Central memory CD4-positive, alpha-beta T cell (primary cell): ENCODE measurements around the gene ZNRF1.
"Not testable (repeated sequence)": the region's sequence is repeated elsewhere in the genome, so short reads cannot be mapped to it uniquely, and the experiment has no call there.

Experiments
- DNase-seq: peaks from one replicate; pipeline ENCODE4 v3.0.0; 2022

Gene ZNRF1

DNA sequence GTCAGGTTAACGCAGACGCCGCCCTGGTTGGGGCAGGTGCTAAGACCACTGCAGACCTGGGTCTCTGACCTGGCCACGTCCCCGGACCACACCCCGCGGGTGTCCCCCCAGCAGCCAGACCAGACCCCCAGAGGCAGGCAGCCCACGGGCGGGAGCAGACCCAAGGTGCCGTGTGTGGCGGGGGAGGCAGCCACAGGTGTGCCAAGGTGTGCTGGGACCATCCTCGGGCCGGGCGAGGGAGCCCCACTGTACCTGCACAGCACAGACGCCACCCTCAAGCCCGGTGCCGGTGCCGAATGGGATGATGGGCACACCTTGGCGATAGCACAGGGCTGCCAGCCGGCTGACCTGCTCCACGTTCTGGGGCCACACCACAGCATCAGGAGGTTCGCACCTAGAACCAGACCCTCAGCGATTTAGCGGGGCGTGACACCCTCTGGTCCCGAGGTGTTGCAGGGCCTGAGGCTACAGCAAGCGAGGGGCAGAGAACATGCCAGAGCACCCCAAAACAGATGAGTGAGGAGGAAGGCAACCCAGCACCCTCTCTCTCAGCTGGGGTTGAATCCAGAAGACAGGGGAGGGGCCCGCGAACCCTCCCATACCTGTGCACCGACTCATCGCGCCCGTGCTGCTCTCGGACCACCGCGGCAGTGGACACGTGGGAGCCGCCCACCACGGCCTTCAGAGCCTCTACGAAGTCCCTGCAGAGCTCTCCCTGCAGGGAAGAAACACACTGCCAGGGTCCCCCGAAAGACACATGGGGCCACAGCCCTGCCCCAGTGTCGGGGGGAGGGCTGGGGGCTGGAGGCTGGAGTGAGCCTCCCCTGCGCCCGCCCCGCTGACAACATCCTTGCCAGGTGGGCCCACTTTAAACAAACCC lies 116.4 kb downstream of the ZNRF1 start:
- DNase-seq = no peak

DNA sequence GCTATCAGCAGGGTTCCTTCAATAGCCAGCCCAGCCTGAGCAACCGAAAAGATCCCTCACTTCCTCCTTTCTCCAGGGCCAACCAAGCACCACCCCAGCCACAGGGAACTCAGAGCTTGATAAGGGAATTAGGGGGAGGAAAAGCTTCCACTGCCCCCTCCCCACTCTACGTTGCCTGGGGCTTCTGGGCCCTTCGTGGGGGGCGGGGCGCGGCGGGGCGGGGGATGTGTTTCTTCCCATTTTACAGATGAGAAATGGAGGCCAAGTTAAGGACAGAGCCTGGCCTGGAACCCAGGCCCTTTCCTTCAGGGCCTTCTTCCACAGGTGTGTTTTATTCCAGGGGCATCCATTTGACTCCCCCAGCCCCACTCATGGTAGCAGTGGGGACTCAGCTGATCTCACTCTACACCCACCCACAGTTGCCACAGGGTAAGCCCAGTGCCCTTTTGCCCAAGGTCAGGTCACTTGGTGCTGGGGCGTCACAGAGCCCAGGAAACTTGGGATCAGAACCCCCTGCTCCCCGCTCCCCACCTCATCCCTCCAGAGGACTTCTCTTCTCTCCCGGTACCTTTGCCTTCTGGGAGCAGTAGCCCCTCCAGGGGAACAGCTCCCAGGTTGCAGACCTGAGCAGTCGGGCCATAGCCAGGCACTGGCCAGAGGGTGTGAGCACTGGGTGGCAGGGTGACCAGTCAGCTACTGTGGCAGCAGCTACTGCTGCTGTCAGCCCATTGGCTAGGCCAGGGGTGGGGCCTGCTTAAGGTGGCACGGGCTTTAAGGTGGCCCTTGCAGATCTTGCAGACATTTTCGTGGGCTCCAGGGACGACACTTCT lies 117.5 kb downstream of the ZNRF1 start, which contains the start of gene LDHD:
Gene LDHD, minus strand, starts transcription at position 700 of the 830 bp plus-strand sequence. Its CDS starts 60 bp downstream, at position 640.
- no peak for DNase-seq

DNA sequence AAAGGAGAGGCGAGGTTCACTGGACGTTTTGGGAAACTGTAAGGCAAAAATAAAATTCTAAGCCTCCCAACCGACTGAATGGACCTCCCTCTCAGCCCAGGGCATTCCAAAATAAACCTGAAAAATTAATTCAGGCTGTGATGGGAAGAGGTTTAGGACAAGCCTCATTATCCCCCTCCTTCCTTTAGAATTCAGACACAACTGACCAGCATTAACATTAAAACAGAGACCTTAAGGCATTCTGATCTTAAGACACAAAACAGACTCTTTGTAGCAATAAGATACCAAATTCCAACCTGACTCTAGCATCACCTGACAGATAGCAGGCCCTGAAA lies 118.1 kb downstream of the ZNRF1 start:
- no peak for DNase-seq

DNA sequence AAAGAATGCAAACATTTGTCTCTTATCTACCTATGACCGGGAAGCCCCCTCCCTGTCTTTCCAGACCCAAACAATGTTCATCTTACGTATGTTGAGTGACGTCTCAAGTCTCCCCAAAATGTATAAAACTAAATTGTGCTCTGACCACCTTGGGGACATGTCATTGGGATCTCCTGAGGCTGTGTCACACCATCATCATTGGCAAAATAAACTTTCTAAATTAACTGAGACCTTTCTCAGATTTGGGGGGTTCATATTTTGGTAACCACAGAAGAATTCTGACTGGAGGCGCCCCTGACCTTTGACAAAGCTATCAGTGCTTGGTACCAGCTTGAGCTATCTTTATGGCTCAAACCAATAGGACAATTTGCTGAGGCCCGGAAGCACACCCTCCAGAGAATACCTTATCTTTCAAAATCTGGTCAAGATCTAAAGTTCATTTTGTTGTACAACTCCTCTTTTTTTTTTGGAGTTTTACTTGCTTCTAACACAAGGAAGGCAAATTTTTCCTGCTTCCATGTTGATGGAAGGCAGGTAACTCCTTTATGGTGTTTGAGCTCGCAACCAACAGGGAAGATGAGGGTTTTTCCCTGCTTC lies 120.2 kb downstream of the ZNRF1 start:
- DNase-seq = no peak

DNA sequence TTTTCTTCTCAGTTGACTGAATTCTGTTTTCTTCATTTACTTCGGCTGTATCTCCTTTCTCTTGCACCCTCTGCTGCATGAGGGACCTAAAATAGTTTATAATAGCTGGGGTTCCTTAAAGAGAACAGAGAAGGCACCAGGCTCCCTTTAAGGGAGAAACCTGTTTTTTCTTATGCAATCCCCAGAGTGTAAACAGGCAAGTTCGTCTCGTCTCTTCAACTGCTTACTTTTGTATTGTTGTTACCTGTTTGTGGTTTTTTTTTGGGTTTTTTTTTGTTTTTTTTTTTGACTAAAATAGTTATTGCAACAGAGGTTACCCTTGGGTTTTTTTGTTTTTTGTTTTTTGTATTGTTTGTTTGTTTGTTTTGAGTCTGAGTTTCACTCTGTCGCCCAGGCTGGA lies 121.4 kb downstream of the ZNRF1 start:
- DNase-seq = no peak

DNA sequence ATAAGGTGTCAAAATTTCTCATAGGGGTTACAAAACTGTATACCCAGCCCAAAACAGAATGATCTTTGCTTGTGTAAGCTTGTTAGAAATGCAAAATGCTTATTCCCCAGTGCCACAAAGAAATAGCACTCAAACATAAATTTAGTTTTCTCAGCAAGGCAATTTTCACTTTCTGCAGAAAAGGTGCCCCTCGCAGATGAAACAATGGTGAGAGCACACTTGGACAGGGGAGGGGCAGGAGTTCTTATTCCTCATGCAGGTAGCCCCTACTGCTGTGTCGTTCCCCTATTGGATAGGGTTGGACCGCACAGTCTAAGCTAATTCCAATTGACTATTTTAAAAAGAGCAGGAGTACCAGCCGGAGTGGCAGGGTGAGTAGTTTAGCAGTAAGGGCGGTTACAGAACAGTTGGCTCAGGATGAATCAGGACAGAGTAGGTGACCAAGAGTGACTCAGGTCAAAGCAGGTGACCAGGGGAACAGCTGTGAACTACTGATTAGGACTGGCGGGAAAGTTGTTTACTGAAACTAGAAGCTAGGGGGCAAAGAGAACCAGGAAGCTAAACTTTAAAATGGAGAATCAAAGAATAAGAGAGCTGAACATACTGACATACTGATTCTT lies 123.2 kb downstream of the ZNRF1 start:
- DNase-seq = no peak

DNA sequence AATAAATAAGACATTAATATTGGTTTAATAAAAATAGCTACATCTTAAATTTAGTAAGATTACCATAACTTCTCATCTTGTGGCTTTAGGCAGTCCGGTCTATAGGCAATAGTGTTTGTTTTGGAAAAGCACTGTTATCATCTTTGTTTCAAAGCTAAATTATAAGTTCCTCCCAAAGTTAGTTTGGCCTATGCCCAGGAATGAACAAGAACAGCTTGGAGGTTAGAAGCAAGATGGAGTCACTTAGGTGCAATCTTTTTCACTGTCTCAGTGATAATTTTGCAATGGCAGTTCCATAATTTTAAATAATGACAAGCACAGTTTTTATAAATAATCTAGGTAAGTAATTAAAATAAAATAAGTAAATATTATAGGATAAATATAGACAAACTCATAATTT lies 123.8 kb downstream of the ZNRF1 start:
- DNase-seq = no peak

DNA sequence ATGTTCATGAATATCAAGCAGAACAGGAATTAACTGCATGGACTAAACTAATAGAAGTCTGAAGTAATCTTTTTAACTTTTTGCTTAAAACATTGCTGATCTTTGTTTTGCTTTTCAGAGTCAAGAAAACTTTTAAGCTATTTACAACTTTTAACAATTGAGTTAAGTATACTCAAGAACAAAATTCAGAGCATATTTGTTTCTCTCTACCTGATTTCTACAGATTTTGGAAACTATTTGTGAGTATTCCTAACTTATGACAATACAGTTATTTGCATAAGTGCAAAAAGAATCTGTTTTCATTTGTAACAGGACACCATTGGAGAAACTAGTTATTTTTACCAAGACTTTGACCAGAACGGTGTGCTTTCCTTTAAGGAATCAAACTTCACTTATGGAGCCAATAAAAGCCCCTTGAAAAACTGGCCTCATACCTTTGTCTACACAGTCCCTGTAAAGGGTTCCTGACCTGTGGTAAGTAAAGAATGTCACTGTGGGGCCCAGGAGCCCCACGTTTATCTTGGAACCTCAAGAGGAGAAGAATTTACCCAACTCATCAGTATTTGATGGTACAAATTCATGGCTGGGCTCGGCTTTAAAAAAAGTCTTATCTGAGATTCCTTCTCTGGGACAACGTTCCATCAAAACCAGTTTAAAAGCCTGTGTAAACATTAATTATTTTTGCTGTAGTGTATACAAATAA lies 129.0 kb downstream of the ZNRF1 start:
- DNase-seq = no peak

DNA sequence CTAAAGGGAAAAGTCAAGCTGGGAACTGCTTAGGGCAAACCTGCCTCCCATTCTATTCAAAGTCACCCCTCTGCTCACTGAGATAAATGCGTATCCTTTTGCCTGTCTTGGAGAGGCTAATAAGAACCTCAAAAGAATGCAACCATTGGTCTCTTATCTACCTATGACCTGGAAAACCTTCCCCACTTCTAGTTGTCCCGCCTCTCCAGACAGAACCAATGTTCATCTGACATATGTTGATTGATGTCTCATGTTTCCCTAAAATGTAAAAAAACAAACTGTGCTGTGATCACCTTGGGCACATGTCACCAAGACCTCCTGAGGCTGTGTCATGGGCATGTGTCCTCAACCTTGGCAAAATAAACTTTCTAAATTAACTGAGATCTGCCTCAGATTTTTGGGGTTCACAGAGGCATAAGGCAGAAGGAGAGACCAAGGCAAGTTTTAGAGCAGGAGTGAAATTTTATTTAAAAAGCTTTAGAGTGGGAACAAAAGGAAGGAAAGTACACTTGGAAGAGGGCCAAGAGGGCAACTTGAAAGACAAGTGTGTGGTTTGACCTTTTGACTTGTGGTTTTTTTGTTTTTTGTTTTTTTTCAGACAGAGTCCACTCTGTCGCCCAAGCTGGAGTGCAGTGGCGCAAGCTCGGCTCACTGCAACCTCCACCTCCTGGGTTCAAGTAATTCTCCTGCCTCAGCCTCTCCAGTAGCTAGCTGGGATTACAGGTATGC lies 130.8 kb downstream of the ZNRF1 start:
- DNase-seq = not testable (repeated sequence)

DNA sequence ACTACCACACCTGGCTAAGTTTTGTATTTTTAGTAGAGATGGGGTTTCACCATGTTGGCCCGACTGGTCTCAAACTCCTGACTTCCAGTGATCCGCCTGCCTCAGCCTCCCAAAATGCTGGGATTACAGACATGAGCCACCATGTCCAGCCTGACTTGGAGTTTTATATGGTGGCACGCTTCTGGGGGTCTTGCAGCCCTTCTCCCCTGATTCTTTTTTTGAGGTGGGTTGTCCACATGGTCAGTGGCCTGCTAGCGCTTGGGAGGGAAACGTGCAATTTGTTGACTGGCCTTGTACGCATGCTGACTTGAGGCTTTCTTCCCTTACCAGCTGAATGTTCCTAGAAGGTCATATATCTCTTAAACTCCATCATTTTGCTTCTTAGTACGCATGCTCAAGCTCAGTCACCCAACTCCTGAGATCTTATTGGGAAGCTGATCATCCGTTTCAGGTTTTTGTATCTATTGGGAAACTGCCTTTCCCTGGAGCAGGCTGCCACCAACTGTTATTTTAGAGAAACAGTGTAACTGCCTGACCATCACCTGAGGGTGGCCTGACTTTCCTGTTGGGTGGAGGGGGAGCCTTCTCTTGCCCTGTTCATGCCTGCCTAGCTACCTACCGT lies 131.4 kb downstream of the ZNRF1 start:
- no peak for DNase-seq

DNA sequence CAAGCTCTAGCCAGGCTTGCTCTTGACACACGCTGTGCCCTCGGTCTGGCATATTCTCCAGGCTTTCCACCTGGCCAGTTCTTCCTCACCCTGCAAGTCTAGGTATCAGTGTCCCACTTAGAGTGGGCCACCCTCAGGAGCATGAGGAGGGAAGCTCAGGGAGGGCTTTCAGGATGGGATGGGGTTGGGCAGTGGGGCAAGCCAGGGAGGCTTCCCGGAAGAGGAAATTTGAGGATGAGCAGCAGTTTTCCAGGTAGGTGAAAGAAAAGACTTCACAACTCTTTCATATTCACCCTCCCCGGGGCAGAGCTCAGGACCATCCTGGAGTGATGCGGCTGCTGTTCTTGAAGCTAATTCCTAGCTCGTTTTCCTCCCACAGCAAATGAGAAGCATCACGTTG lies 132.3 kb downstream of the ZNRF1 start:
- no peak for DNase-seq

DNA sequence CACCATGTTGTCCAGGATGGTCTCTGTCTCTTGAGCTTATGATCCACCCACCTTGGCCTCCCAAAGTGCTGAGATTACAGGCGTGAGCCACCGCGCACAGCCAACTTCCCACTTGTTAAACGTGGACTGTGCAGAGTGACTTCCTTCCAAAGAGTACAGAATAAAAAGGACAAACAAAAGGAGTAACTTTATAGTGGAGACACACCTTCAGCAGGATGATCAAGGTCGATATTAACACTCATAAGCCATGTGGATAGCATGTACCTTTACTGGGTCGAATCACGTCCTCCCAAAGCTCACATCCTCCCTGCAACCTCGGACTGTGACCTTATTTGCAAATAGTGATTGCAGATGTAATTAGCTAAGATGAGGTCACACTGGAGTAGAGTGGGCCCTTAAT lies 139.4 kb downstream of the ZNRF1 start:
- no peak for DNase-seq

DNA sequence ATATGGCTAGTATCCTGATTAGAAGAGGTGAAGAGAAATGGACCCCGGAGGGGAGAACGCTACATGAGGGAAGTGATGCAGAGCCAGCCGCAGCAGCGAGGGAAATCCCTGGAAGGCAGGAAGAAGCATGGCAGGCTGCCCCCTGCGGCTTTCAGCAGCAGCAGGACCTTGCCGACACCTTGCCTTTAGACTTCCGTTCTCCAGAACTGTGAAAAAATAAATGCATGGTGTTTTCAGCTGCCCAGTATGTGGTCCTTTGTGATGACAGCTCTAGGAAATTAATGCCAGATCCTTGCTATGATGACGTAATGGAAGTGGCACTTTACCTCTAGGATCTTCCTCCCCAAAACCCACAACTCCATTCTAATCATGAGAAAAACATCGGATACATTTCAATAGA lies 139.8 kb downstream of the ZNRF1 start:
- DNase-seq = no peak

DNA sequence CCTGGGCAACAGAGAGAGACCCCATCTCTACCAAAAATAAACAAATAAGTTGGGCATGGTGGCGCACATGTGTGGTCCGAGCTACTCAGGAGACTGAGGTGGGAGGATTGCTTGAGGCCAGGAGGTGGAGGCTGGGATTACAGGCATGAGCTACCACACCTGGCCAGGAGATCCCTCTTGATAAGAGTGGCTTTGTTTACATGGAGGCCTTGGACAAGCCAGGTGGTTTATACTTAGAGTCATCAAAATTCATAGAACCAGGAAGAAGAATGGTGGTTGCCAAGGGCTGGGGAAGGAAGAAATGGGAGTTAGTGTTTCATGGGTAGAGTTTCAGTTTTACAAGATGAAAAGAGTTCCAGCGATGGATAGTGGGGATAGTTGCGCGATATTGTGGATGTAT lies 140.7 kb downstream of the ZNRF1 start:
- DNase-seq = no peak

DNA sequence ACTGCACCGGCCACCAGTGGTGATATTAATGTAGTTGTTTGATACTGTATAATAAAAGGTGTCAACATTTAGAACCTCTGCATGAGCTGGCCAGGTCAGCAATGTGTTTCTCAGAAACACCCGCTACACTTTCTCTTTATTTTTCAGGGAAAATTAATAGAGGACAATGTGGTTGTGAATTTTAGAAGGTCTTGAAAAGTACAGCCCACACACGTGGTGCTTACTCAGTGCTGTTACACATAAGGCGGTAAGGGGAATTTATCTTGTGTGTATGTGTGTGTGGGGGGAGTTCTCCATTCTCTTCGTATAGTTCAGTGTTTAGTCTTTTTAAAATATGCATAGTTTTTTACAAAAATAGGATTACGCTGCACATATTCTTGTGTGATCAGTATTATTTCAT lies 145.1 kb downstream of the ZNRF1 start:
- no peak for DNase-seq

DNA sequence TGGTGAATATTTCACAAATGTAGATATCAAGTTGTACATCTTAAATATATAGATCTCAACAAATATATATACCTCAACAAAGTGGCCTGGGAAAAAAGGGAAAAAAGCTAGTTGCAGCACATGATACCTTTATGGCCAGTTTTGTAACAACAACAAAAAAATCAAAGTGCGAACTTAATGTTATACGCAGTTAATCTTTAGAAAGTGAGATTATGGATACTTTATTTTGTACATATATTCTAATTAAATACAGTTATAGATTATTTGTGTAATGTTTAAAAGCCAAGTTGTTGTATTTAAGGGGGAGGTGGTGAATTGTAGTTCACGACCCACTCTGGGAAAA lies 149.1 kb downstream of the ZNRF1 start:
- no peak for DNase-seq

DNA sequence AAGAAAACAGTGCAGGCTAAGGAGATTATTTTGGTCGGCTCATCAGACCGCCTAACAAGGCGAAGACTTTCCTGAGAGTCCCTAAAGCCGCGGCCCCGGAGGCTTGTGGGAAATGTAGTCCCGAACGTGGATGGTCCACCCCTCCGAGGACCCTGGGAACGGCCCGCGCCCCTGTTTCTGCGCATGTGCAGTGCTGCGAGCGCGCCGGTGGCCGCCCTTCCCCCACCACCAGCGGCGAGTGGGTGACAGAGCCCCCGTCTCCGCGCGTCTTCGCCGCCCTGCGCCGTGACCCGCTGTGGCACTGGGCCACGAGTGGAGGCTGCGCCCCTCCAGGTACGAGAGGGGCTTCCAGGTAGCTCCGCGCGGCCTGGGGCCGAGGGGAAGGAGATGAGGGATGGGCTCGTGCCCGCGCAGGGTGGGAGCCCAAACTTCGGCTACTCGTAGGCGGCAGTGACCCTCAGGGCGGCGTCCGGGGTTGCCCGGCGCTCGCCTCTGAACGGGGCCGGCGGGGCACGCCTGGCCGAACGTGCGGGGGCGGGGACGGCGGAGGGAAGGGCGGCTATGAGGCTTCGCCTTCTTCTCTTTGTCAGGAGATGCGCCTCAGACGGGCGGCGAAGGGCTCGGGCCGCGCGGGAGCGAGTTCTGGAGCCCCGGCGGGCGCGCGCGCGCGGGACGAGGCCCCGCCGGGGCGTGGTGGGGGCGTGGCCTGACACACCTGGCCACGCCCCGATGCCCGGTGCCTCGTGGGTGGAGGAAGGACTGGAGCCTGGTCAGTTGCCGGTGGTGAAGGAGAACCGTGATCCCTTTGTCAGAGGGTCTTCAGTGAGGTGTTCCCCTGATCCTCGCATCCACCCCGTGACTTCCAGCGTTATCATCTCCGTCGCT lies 149.7 kb downstream of the ZNRF1 start, which contains the start of gene ZFP1:
Gene ZFP1, plus strand, starts transcription at position 214 of the 885 bp plus-strand sequence. CDS start 4,428 bp downstream, outside the sequence.
- peak; percentile 92 for DNase-seq

DNA sequence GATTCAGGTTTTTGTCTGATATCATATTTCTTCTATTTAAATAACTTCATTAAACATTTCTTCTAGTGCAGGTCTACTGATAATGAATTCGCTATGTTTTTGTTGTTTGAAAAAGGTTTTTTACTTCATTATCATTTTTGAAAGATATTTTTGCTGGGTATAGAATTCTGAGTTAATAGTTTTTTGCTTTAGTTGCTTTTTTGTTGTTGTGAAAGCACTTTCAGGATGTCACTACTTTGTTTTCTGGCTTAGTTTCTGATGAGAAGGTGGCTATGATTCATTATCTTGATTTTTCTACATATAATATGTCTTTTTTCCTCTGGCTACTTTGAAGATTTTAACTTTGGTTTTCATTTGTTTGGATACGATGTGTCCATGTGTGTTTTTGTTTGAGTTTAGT lies 153.0 kb downstream of the ZNRF1 start:
- no peak for DNase-seq

DNA sequence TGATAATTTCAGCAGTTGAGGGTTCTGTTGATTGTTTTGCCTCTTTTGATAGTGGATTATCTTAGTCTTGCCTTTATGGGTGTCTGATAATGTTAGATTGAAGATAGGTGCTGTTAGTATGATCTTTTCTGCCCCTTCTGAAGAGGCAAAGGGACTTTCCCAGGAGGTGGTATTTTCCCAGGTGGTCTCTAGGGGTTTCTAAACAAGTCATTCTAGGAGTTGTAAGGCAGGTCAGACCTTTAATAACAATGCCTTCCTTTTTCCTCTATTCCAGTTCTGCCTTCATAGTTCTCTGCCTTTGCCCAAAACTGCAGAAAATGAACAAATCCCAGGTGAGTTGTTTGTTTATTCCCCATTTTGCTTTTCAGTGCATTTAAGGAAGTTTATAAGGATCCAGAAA lies 153.8 kb downstream of the ZNRF1 start:
- no peak for DNase-seq

DNA sequence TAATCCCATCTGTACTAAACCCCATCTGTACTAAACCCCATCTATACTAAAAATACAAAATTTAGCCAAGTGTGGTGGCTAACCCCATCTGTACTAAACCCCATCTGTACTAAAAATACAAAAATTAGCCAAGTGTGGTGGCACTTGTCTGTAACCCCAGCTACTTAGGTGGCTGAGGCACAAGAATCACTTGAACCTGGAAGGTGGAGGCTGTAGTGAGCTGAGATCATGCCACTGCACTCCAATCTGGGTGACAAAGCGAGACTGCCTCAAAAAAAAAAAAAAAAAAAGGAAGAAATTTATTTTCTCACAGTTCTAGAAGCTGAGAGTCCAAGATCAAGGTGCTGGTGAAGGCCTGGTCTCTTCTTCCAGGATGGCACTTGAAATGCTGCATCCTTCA lies 161.6 kb downstream of the ZNRF1 start:
- DNase-seq = no peak
